HG03469 (cell line): Measurements from ENCODE around the gene ZNF398.
A peak's percentile ranks its signal among the peaks of the same experiment; 100 is the strongest.
"Not testable (repeated sequence)": the region's sequence is repeated elsewhere in the genome, so short reads cannot be mapped to it uniquely, and the experiment has no call there.

Experiments
- ATAC-seq: cut with Tn5 transposase; IDR thresholded peaks from one replicate; pipeline ENCODE4 v1.9.1; 2021; ENCODE audit warnings: mild to moderate bottlenecking, moderate library complexity, moderate number of reproducible peaks; ENCODE audit not compliant: unreplicated experiment

ZNF398 gene

DNA sequence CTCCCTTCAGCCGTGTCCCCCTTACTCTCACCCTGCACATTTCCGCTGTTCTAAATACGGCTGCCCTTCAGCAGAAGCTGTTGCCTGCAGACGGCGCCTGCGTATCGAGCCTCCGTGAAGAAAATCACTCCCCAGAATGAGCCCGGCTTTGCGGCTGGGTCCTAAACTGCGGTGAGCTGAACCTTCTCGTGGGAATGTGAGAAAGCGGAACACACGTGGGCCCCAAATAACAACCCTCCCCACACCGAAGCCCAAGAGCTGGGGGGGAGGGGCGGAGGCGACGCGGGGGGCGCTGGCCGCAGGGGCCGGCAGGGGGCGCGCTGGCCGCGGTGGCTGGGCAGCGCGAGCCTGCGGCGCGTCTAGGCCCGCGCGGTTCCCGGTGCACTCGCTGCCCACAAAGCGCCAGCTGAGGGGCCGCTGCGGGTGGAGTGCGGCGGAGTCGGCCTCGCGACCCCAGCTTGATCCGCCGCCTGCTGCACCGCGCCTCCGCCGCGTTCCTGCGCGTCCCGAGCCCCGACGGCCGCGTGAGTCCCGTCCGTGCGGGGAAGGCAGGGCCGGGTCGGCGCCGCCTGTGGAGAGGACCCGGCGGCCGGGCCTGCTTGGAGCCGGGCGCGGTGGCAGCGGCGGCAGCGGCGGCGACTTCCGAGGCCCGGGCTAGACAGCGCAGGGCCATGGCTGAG lies at the start of gene ZNF398:
TSS of gene ZNF398 (plus strand) at position 382 of the 680 bp plus-strand sequence. CDS start at position 672, 290 bp downstream.
- ATAC-seq, result peak; percentile 47

- ATAC-seq, result no peak
Measured at GRCh38 chr7:149099058-149099457, 48.2 kb upstream of the ZNF398 start.

- ATAC-seq, result no peak
Measured at GRCh38 chr7:149100821-149101220, 46.4 kb upstream of the ZNF398 start.

DNA sequence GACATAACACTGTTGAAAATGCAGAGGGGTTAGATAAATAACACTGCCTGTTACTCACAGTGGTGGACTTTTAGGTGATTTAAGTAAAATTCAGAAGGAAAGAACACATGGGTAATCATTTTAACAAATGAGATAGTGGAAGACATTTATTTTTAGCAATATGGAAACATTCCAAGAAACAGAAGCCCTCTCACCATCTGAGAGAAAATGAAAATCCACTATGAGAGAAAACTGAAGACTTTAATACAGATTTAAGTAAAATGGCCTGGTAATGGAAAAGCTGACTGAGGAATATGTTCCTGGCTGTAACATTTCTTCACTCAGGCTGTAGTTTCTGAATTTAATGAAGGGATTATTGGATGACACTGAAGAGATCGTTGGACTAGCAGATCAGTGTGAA lies 44.6 kb upstream of the ZNF398 start:
- ATAC-seq, result no peak

DNA sequence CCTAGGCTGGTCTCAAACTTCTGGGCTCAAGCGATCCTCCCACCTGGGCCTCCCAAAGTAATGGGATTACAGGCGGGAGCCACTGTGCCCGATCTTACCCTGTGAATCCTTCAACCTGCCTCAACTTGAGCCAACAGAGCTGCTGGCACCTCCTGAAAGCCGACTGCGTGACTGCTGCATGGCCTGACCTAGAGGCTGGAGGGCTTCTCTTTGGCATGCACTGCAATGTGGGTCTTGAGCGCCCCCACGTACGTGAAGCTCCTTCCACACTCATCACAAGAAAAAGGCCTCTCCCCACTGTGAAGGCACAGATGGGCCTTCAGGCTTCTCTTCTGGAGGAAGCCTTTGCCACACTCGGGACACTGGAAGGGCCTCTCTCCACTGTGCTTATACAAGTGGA lies 43.8 kb upstream of the ZNF398 start:
- no peak for ATAC-seq

DNA sequence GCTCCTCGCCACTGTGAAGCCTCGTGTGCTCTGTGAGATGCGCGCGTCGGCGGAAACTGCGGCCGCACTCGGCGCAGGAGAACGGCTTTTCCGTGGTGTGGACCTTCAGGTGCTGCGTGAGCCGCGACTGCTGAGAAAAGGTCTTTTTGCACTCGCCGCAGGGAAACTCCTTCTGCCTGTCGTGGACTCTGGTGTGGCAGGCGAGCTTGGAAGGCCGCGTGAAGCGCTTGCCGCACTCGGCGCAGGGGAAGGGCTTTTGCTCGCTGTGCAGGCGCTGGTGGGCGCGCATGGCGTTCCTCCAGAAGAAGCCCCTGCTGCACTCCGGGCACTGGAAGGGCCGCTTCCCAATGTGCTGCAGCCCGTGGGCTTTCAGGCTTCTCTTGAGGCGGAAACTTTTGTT lies 43.0 kb upstream of the ZNF398 start:
- no peak for ATAC-seq

DNA sequence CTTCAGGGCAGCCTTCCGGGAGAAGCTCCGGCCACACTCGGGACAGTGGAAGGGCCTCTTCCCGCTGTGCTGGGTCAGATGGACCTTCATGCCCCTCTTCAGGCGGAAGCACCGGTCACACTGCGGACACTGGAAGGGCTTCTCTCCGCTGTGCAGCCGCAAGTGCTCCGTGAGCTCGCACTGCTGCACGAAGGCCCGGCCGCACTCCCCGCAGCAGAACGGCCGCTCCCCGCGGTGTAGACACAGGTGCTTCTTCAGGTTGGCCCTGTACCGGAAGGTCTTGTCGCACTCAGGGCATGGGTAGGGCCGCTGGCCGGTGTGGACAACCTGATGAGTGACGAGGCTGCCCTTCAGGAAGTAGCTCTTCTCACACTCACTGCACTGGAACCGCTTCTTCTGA lies 42.5 kb upstream of the ZNF398 start:
- ATAC-seq, result no peak

DNA sequence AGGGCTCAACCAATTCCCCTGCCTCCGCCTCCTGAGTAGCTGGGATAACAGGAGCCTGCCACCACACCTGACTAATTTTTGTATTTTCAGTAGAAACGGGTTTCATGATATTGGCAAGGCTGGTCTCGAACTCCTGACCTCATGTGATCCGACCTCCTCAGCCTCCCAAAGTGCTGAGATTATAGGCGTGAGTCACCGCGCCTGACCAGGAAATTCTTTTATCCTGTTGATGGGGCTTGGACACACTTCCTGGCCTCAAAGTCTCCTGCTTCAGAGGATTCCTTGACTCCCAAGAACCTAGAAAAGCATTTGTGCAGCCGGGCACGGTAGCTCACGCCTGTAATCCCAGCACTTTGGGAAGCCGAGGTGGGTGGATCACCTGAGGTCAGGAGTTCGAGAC lies 37.3 kb upstream of the ZNF398 start:
- no peak for ATAC-seq

- no peak for ATAC-seq
Measured at GRCh38 chr7:149125189-149125862, 21.9 kb upstream of the ZNF398 start.

GRCh38 chr7:149125863-149126661 lies 21.2 kb upstream of the ZNF398 start, which contains the start of gene ZNF425:
TSS of gene ZNF425 (minus strand) at chr7:149126324. CDS start at chr7:149126213, 111 bp downstream.
- ATAC-seq, result peak; percentile 76

GRCh38 chr7:149126662-149127266 lies 20.5 kb upstream of the ZNF398 start:
- peak; percentile 21 for ATAC-seq

GRCh38 chr7:149130572-149131198 lies 16.6 kb upstream of the ZNF398 start:
- no peak for ATAC-seq

- no peak for ATAC-seq
Measured at GRCh38 chr7:149133028-149133710, 14.1 kb upstream of the ZNF398 start.

- no peak for ATAC-seq
Measured at GRCh38 chr7:149136118-149136517, 11.1 kb upstream of the ZNF398 start.

DNA sequence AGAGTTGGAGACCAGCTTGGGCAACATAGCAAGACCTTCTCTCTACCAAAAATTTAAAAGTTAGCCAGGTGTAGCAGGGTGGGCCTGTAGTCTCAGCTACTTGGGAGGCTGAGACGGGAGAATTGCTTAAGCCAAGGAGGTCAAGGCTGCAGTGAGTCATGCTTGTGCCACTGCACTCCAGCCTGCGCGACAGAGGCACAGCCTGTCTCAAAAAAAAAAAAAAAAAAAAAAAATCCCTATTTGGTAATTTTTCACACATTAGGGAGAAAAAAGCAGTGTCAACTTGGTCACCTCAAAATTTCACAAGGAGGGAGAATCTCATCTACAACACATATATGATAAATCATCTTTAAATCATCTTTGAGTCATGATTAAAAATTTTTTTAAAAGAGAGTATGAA lies 6.4 kb upstream of the ZNF398 start:
- no peak for ATAC-seq

- no peak for ATAC-seq
Measured at GRCh38 chr7:149141893-149142292, 5.4 kb upstream of the ZNF398 start.

GRCh38 chr7:149144436-149144922 lies 2.8 kb upstream of the ZNF398 start:
- ATAC-seq, result not testable (repeated sequence)

GRCh38 chr7:149145031-149145845 lies 2.0 kb upstream of the ZNF398 start:
- ATAC-seq, result no peak
